Upper lobe of left lung (tissue), 4 donors: ENCODE measurements around the gene GABRG3.

Source experiments
- CTCF ChIP-seq, 6 experiments: fragments of 450-650 bp in 4 of 6; fragments of 200-600 bp in 2 of 6; sonication (generic) in 2 of 6; IDR thresholded peaks; one replicate each; pipeline ENCODE4 v1.5.1; 2016 to 2019; ENCODE audit warnings: antibody characterized with exemption in 6 of 6
- EP300 ChIP-seq, 4 donors: sonication (generic); formaldehyde crosslinking; IDR thresholded peaks; one replicate each; pipeline ENCODE4 v1.5.1; 2017; ENCODE audit warnings: antibody characterized with exemption in 4 of 4, control low read depth in 2 of 4
- POLR2A ChIP-seq, 4 donors: fragments of 450-650 bp; IDR thresholded peaks; one replicate each; pipeline ENCODE4 v1.5.1; 2016 to 2017; ENCODE audit warnings: antibody characterized with exemption in 4 of 4, mild to moderate bottlenecking in 2 of 4

GRCh38 chr15:27328186-27328585, 357.2 kb downstream of the GABRG3 start:
- TF ChIP-seq CTCF (IDR thresholded peaks at IDR 0.05) (no peak), POLR2A (IDR thresholded peaks at IDR 0.05) (no peak), EP300 (IDR thresholded peaks at IDR 0.05) (no peak)
